Endometrial microvascular endothelial cells (primary cell): ENCODE data around the gene RNU5D-1. TPM values are rescaled to one million over a fixed set of nuclear protein-coding genes. Genes with fewer than 3 reads are reported as not detected.

Source experiments
- in situ Hi-C: cut with HindIII; loops from 2 replicates; pipeline ENCODE4 v1.10.0; 2017; ENCODE audit warnings: low sequenced_read_pairs, low pct_unique_long_range_greater_than_20kb; ENCODE audit errors: inconsistent ontology term
- total RNA-seq: library from RNA; depleted of rRNA; stranded (reverse); fragments of >200 nt; gene quantifications from one replicate; pipeline ENCODE4 v1.2.3, GENCODE V29; 2015; ENCODE audit errors: inconsistent ontology term

The RNU5D-1 gene
- total RNA-seq, 1 donor from 2014 or later: not detected

DNA sequence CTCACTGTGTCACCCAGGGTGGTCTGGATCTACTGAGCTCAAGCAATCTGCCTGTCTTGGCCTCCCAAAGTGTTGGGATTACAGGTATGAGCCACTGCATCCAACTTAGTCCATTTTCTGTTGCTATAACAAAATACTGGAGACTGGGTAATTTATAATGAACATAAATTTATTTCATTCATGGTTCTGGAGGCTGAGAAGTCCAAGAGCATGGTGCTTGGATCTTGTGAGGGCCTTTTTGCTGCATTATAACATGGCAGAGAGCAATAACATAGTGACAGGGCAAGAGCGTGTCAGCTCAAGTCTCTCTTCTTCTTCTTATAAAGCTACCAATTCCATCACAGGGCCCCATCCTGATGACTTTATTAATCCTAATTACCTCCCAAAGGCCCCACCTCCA is 5.0 kb upstream of the RNU5D-1 start:
- in situ Hi-C loops: no loop called here

DNA sequence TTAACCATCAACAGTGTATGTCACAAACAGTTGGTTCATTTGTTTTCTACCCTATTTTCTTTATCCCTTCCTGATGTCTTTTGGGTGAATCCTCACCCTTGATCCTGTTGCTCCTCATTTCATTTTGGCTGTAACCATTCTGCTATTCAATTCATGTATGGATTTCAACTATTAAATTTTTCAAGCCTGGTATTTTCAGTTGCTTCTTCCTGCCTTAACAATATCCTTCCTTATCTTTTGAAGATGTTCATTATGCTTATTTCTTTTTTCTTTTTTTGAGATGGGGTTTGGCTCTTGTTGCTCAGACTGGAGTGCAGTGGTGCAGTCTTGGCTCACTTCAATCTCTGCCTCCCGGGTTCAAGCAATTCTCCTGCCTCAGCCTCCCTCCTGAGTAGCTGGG is 2.8 kb upstream of the RNU5D-1 start:
- in situ Hi-C loops: no loop called here

DNA sequence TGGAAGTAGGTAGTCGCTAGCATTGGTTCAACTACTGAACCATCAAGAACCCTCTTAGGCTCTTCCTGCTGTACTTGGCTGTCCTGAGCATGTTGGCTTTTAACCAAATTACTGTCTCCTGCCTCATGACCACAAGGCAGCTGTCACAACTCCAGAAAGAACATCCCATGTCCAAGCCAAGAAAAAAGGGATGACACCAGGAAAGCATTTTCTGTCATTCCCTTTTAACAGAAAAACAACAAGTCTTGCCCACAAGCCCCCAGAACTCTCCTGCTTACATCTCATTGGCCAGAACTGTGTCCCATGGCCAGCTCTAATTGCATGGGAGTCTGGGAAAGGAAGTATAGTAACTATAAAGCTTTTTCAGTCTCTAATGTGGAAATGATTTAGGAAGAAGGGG is 2.4 kb upstream of the RNU5D-1 start:
- in situ Hi-C loops: no loop called here

DNA sequence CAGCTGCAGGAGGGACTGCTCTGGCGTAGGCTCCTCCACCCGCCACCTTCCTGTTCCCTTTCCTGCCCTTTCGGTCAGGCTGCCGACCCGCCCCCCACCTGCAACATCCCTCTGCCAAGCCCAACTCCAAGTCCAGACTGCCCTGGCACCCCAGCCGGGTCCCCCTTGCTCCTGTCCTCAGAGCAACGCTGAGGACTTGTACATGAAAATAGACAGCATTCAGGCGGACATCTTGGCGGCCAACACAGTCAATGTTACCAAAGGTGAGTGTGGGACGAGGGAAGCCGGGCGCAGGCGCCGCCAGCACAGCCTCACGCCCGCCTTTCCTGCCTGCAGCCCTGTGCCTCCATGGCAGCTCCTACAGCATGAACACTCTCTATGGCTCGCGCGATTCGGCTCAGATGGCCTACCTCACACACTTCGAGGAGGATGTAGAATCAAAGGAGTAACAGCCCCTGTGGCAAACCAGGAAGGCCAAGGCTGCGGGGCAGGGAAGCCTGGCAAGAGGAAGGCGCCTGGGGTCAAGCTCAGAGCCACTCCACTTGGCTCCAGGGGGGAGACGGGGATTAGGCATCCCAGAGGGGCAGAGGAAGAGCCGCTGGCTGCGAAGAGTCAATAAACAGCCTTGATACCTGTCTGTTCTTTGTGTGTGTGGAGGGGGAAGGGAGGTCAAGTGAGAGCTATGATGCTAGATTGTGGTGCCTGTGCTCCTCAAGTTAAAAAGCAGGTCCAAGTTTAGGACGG is 5.8 kb downstream of the RNU5D-1 start:
- in situ Hi-C loops: no loop called here

DNA sequence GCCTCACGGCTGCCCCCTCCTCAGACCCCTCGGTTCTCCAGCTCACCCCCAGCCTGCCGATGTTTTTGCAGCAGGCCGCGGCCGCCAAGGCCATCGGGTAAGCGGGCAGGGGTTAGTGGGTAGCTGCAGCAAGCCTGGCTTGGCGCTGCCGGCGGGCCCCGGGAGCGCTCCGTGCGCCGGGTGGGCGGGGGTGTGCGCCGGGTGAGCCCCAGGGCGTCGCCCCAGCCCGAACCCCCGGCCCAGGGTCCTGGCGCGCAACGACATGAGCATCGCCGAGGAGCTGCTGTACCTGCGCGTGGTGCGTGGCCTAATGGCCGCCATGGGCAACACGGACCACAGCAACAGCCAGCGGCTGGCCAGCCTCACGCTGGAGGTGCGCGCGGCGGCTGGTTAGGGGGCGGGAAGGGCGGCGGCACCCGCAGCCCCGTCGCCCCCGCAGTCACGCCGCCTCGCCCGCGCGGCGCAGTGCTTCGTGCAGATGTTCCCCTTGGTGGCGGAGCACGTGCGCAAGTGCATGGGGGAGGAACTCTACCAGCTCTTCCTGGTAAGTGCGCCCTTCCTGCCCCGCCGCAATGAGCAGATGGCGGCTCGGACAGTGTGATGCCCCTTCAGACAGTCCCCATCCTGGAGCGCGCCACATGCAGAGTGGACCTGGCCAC is 6.5 kb downstream of the RNU5D-1 start:
- in situ Hi-C loops: no loop called here

DNA sequence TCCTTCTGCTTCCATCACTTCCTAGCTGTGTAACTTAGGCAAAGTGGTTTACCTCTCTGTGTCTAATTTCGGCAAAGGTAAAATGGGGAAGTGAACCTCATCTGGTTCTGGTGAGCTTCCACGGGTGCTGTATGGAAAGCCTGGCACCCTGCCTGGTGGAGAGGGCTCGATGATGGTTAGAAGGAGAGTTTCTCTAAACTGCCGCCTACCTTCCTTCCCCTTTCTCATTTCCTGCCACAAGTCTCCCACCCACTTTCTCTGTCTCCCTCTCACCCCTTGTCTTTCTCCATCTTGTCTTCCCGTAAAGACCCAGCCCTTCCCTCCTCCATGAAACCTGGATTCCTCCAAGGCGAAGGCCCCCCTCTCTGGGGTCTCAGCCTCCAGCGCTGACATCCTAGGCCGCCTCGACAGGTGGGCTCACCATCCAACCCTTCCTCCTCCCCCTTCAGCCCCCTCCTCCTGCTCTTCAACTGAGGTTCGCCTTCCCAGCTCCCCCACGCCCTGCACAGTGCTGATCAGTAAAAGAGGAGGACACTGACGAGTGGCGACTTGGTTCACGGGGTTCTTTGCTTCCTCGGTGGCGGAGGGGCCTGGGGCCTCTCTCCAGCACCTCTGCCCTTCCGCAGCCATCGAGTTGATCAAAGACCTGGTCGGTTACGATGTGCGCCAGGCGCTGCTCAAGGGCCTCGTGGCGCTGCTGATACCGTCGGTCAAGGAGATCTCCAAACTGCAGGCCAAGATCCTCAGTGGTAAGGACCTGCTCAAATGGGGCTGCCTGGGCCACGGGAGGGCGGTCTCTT is 7.3 kb downstream of the RNU5D-1 start:
- in situ Hi-C loops: no loop called here

DNA sequence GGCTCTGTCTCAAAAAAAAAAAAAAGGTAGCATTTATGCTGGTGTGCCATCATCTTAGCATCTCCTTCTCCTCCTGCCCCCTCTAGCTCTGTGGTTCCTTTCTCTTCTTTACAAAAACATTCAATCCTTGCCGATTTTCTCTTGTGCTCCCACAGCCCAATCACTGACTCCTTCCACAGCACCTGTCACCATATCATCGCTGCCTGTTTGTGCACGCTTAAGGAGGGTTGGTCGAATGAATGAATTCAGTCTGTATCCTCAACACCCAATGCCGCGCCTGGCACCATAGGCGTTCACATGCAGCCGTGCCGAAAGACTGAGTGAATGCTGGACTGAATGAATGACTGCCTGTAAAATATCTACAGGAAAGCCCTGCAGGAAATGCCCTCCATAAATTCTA is 7.9 kb downstream of the RNU5D-1 start:
- in situ Hi-C loops: no loop called here

DNA sequence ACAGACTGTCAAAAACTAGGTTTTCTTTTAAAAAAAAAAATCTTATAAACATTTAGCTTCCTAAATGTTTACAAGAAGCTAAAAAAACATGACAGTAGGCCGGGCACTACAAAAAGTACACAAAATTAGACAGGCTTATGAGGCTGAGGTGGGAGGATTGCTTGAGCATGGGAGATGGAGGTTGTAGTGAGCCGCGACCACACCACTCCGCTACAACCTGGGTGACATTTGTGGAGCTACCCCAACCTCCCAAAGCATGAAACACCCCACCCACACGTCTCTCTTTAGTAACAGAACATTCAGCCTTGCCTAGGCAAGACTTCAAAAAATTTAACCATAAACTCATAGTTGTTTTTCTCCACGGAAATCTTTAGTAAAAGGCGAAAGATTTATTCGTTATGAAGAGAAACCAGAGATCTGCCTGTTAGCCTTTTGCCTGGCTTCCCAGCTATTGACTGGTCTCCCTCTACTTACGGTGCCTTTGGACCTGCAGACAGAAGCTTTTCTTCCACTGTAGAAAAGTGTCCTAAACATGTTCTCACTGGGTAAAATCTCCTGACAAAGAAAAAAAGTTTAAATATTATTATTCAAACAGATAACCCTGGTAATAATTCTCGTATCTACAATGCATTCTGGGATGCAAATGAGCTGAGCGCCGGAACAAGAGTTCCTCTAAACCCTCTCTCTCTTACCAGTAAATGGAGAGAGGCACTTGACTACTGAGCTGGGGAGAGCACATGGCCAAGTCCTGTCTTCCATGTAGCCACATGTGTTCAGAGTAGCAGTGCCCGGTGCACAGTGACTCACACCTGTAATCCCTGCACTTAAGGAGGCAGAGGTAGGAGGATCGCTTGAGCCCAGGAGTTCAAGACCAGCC is 9.2 kb downstream of the RNU5D-1 start:
- in situ Hi-C loops: no loop called here

DNA sequence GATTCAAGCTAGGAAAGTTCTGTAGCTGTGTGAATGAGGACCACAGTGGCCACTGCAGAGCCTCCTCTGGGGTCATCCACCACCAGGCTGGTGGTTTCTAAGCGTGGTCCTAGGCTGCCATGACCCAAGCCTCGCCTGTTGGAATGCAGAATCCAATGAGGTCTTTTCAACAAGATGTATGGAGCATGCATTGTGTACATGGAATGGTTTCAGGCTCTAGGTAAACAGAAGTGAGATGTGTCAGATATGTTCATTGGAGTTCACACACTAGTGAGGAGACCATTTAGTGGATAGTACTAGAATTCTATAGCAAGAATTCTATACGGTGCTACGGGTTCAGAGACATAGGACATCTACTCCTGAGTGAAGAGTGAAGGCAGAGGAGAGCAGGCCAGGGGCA is 10.7 kb downstream of the RNU5D-1 start:
- in situ Hi-C loops: no loop called here

DNA sequence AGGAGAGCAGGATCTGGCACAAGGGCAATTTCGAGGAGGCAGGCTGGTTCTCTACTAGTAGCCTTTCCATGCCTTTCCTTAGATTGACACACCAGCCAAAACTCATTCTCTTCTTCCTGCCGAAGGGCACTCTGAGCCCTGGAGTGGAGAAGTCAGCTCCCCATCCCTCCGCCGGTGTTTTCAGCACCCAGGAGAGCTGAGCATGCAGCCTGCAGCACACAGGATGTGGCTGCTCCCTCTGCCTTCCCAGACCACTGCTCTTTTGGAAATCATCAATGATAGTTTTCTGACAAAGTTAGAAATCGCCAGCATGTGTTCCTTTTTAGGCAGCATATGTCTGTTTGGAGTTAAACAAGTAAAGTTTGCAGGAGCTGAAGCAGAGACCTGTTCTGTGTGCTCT is 11.7 kb downstream of the RNU5D-1 start:
- in situ Hi-C loops: no loop called here

DNA sequence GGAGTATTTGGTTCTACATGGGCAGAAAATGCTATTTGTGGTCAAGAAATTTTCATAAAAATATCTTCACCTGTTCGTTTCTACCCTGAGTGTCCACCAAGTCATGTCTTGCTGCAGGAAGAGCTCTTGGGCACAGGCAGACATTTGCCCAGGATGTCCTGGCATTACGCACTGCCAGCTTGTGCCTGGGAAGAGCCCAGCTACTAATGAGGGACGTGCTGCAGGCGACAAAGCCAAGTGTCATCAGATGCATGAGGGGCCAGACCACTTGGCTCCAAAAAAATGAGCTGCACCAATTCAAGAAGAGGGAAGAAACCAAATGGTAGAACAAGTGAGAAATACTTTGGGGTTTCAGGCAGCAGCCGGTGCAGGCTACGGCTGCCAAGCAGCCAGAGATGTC is 12.9 kb downstream of the RNU5D-1 start:
- in situ Hi-C loops: no loop called here

DNA sequence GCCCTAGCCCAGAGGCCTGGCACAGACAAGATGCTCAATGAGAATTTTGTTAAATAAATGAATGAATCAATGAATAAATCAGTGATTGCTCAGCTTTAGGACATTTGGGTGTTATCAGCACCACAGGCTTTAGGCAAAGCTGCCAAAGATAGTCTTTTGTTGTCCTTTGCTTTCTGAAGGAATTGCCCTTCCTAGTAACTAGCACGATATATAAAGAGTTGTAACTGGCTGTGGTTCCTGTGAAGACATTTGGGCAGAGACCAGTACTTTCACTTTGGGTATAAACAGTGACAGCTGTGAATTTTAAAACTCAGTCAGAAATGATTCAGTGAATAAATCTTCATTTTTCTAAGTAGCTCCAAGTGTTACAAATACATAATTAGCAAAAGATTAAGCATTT is 13.3 kb downstream of the RNU5D-1 start:
- in situ Hi-C loops: no loop called here

DNA sequence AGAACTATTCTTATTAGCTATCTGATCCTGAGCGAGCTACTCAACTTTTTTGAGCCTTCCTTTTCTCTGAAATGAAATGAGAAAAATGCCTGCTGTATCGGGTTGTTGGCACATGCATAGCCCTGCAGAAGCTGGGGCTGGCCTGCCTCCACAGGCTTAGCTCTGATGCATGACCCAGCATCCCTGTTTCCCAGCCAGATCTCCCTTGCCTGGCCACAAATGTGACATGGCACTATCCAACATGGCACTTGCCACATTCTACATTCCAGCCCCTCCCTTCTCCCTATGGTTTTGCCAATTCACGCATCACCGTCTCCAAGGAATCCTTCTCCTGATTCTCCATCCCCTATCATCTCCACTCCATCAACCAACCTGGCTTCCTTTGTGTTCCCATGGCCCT is 13.8 kb downstream of the RNU5D-1 start:
- in situ Hi-C loops: no loop called here

DNA sequence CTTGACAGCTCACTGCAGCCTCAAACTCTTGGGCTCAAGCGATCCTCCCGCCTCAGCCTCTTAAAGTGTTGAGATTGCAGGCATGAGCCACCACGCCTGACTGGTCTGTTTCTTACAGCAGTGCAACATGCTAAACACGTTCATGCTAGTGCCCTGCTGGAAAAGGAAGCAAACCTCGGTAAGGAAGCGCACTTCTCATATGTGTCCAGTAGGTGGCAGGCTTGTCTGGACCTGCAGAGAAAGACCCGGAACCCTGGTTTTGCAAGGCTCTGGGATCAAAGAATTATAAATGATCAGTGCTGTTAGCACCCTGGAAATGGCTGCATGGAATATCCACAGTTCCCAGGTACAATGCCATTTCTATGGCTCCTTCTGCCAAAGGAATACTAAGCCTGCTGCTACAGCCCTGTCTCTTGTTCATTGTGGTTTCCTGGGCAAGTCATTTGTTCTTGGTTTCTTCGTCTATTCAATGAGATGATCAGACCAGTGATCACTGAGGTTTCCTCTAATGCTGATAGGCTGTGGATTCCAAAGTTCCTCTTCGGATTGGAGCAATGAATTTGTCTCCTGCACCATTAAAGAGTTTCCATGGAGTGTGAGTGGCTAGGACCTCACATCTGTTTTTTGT is 15.9 kb downstream of the RNU5D-1 start:
- in situ Hi-C loops: no loop called here

DNA sequence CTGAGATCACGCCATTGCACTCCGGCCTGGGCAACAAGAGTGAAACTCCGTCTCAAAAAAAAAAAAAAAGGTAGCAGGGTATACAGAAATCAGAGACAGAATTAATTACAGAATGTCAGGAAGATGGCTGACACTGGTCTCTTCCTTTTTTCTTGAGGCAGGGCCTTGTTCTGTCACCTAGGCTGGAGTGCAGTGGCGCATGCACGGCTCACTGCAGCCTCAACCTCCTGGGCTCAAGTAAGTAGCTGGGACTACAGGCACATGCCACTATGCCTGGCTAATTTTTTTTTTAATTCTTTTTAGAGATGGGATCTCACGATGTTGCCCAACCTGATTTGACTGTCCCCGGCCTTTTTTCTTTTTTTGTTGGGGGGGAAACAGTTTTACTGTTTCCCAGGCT is 16.4 kb downstream of the RNU5D-1 start:
- in situ Hi-C loops: no loop called here

DNA sequence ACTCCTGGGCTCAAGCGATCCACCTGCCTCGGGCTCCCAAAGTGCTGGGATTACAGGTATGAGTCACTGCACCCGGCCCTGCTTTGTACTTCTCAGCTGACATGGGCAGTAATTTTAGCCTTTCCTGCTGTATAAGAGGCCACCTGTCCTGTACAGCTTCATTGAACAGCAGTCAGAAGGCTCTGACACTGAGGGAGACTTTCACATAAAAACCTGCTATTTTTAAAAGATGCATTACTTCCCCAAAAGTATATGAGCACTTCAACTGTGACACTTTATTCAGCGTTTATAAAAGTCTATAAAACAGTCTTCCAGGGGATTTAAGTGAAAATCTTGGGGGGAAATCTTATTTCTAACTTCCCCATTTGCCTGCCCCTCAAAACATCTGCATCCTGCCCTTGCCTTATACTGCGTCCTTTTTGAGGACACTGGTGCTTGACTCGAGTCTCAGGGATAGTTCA is 17.6 kb downstream of the RNU5D-1 start:
- in situ Hi-C loops: no loop called here

DNA sequence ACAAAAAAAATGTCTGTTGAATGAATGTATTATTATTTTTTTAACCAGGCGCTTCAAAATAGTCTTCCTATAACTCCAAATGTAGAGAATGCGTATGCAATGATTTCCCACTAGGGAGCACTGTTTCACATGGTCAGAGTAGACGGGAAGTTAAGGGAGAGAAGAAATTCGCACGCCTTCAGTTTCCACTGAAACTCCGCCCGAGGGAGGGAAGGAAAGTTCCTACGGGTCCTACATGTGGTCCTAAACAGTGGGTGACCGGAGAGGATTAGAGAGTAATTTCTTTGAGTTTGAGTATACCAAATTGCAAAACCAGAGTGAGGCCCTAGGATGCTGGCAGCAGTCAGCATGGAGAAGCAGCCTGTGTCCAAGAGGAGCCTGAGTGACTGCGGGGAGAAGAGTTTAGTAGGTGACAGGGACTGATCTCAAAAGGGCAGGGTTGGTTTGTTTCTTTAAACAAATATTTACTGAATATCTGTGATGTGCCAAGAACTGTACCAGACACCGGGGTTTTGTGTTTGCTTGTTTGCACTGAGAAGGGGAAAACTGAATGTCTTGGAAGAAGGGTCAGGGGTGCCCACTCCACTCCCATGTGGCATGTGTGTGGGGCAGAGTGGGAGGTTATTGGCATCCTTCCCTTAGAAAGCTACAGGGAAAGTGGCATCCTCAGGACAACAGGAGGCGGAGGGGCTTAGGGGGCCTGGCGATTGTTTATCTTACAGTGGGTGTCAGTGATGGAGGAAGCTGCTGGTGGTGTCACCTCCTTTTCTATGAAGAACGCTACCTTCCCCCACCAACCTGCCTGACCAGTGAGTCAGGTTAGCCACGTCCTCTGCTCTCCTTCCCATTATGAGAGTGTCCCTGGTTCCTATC is 22.8 kb downstream of the RNU5D-1 start:
- in situ Hi-C loops: no loop called here
